Nephron progenitor cell (in vitro differentiated cells): Measurements from ENCODE around the gene BLNK.

Experiments used
- DNase-seq: peaks from one replicate; pipeline ENCODE4 v3.0.0; 2021
- H3K27ac Mint-ChIP-seq: 2 replicates; pipeline ENCODE4 v1.8.0; 2021; ENCODE audit warnings: mild to moderate bottlenecking, moderate library complexity, mixed read lengths
- H3K27me3 Mint-ChIP-seq: 2 replicates; pipeline ENCODE4 v1.8.0; 2021; ENCODE audit warnings: mild to moderate bottlenecking, low read depth, mixed read lengths; ENCODE audit not compliant: poor library complexity
- H3K36me3 Mint-ChIP-seq: 2 replicates; pipeline ENCODE4 v1.8.0; 2021; ENCODE audit warnings: low read depth, mixed read lengths
- H3K4me1 Mint-ChIP-seq: 2 replicates; pipeline ENCODE4 v1.8.0; 2021; ENCODE audit warnings: mixed read lengths
- H3K4me3 Mint-ChIP-seq: 2 replicates; pipeline ENCODE4 v1.8.0; 2021; ENCODE audit warnings: mild to moderate bottlenecking, moderate library complexity, mixed read lengths
- H3K9me3 Mint-ChIP-seq: 2 replicates; pipeline ENCODE4 v1.8.0; 2021; ENCODE audit warnings: mild to moderate bottlenecking, moderate library complexity, mixed read lengths
- CTCF ChIP-seq: fragments of 200-600 bp; sonication (generic); IDR thresholded peaks from 2 replicates; pipeline ENCODE4 v1.5.0; 2021; ENCODE audit warnings: antibody characterized with exemption

Gene BLNK

GRCh38 chr10:96271016-96271815 is at the start of gene BLNK:
TSS of gene BLNK (minus strand) at chr10:96271569. CDS start at chr10:96271398, 171 bp downstream.
- DNase-seq, result no peak
- no peak for TF ChIP-seq CTCF
- H3K4me3 Mint-ChIP-seq, result no peak within 1 kb of the TSS
- peaks cover 5% of the 10 kb centered on the region for H3K4me1 Mint-ChIP-seq
- no peaks in the 10 kb centered on the region for H3K27me3 Mint-ChIP-seq
- no peaks in the 10 kb centered on the region for H3K36me3 Mint-ChIP-seq
- peak within 1 kb of the TSS; percentile 26 for H3K27ac Mint-ChIP-seq
- H3K9me3 Mint-ChIP-seq, result no peaks in the 10 kb centered on the region

GRCh38 chr10:96319754-96320474 is 48.5 kb upstream of the BLNK start:
- no peaks in the 10 kb centered on the region for H3K9me3 Mint-ChIP-seq
- no peak overlapping the region for H3K27ac Mint-ChIP-seq
- H3K4me3 Mint-ChIP-seq, result no peak overlapping the region
- no peak for TF ChIP-seq CTCF
- no peak for DNase-seq
- no peaks in the 10 kb centered on the region for H3K36me3 Mint-ChIP-seq
- H3K4me1 Mint-ChIP-seq, result peaks cover 10% of the 10 kb centered on the region
- H3K27me3 Mint-ChIP-seq, result no peaks in the 10 kb centered on the region

- H3K27me3 Mint-ChIP-seq, result no peaks in the 10 kb centered on the region
- no peak overlapping the region for H3K4me3 Mint-ChIP-seq
- no peak overlapping the region for H3K27ac Mint-ChIP-seq
- no peak for DNase-seq
- no peaks in the 10 kb centered on the region for H3K9me3 Mint-ChIP-seq
- TF ChIP-seq CTCF, result no peak
- H3K4me1 Mint-ChIP-seq, result peaks cover 10% of the 10 kb centered on the region
- no peaks in the 10 kb centered on the region for H3K36me3 Mint-ChIP-seq
Measured at GRCh38 chr10:96317067-96317833, 45.9 kb upstream of the BLNK start.

- no peak for DNase-seq
- no peak for TF ChIP-seq CTCF
- H3K27ac Mint-ChIP-seq, result no peak overlapping the region
- H3K27me3 Mint-ChIP-seq, result no peaks in the 10 kb centered on the region
- no peaks in the 10 kb centered on the region for H3K36me3 Mint-ChIP-seq
- no peak overlapping the region for H3K4me3 Mint-ChIP-seq
- H3K4me1 Mint-ChIP-seq, result peaks cover 24% of the 10 kb centered on the region
- no peaks in the 10 kb centered on the region for H3K9me3 Mint-ChIP-seq
Measured at GRCh38 chr10:96313344-96313743, 42.0 kb upstream of the BLNK start.

- H3K4me1 Mint-ChIP-seq, result peaks cover 38% of the 10 kb centered on the region
- no peaks in the 10 kb centered on the region for H3K36me3 Mint-ChIP-seq
- no peak for DNase-seq
- H3K9me3 Mint-ChIP-seq, result no peaks in the 10 kb centered on the region
- H3K27me3 Mint-ChIP-seq, result no peaks in the 10 kb centered on the region
- no peak for TF ChIP-seq CTCF
- H3K4me3 Mint-ChIP-seq, result no peak overlapping the region
- peak overlapping the region; percentile 47 for H3K27ac Mint-ChIP-seq
Measured at GRCh38 chr10:96311180-96311715, 39.9 kb upstream of the BLNK start.
